NK-92 treated with Interleukin-12 subunit alpha and Interleukin-12 subunit beta, amount 100 ng/mL, for 24 hours (cell line): Measurements from ENCODE around the gene DAAM1.

Experiments used
- DNase-seq: peaks from one replicate; lab custom pipeline; 2025; lab: John Stamatoyannopoulos, UW

DAAM1 gene

GRCh38 chr14:59314953-59315599 lies 126.6 kb downstream of the DAAM1 start:
- no peak for DNase-seq

GRCh38 chr14:59316151-59316830 lies 127.8 kb downstream of the DAAM1 start:
- no peak for DNase-seq

GRCh38 chr14:59317346-59317745 lies 128.9 kb downstream of the DAAM1 start:
- no peak for DNase-seq

DNA sequence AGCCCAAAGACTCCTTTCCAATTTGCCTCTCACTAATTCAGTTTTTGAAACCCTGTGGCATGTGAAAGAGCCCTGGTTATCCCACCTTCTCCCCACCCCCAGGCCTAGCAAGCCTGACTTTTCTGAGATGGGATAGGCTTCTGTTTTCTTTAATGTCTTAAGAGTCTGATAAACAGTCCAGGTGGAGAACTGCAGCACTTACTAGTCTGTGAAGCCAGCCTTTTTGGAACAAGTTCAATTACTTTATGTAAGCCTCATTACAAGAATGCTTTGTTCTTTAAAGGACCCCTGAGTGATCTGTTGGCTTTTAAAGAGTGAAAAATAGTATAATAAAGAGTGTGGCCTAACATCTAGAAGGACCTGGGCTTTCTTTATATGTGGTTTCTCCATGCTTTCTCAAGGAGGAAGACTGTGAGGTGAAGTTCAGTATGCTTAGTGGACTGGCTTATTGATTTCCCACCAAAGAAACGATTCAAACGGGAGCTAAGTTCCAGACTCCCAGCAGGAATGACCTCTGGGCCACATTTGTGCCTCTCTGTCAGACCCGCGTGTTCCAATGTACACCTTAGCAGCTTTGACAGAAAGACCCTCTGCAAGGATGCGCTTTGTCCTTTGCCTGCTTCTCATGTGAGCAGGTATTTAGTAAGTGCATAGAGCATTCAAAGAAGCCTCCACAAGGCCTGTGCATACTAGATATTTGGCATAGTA lies 129.5 kb downstream of the DAAM1 start:
- DNase-seq = no peak

- DNase-seq = no peak
Observed at GRCh38 chr14:59318908-59319307, 130.4 kb downstream of the DAAM1 start.

DNA sequence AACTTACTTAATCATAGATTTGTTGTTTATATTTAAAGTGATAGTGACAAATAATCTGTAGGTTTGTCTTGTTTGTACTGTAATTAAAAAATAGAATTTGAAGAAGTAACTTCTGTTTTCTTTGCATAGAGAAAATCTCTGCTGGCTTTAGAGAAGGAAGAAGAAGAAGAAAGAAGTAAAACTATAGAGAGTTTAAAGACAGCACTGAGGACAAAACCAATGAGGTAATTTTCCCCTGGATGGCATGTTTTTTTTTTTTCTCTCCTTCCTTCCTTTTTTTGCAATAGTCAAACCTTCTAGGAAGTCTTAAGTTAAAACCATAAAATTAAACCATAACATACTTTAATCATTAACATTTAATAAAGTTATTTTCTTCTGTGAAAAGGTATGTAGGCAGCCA lies 131.9 kb downstream of the DAAM1 start:
- no peak for DNase-seq

DNA sequence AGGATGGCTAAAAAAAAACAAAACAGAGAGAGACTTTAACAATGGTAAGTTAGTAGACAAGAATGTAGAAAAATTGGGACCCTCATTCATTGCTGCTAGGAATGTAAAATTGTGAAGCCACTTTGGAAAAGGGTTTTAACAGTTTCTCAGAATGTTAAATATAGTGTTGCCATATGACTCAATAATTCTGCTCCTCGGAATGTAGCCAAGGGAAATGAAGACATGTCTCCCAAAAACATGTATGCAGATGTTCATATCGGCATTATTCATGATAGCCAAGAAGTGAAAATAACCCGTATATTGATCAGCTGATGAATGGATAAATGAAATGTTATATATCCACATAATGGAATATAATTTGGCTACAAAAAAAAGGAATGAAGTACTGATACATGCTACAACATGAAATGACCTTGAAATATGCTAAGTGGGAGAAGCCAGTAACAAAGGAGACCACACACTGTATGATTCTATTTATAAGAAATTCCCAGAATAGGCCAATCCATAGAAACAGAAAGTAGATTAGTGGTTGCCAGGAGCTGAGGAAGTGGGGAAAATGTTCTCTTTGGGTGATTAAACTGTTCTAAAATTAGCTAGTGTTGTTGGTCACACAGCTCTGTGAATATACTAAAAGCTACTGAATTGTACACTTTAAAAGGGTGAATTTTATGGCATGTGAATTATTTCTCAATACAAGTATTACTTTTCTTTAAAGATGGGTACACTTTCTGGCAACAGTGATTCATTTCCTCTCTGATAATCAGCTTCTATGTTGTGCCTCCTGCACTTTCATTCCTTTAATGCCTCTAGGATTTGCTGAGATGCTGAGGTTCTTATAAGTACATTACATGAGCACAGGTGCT lies 132.5 kb downstream of the DAAM1 start:
- DNase-seq = no peak

DNA sequence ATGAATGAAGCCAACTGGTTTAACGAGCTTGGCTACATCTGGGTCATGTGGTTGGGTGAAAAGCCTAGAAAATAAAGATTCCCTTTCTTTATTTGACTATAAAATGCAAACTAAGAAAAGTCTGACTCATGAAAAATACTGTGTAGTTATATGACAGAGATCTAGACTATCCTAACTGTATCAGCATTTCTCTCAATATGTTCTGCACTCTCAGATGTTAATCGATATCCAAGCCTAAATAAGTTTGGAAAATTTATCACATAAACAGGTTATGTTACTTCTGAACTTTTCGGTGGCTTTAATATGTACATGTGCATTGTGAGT lies 133.1 kb downstream of the DAAM1 start:
- DNase-seq = no peak

DNA sequence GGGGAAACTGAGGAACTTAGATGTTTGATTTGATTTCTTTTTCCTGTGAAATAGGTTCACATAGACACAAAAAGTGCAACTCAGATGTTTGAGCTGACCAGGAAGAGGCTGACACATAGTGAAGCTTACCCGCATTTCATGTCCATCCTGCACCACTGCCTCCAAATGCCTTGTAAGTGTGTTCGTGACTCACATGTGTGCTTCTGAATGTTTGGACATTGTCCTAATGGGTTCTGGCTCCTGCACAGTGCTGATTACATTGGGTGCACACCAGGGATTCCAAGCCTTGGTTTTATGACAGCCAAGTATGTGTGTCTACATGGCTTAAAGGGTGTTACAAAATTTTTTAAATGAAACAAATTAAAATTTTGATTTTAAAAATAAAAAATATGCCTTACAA lies 137.4 kb downstream of the DAAM1 start:
- no peak for DNase-seq

- DNase-seq = no peak
Observed at GRCh38 chr14:59328454-59328853, 140.0 kb downstream of the DAAM1 start.

DNA sequence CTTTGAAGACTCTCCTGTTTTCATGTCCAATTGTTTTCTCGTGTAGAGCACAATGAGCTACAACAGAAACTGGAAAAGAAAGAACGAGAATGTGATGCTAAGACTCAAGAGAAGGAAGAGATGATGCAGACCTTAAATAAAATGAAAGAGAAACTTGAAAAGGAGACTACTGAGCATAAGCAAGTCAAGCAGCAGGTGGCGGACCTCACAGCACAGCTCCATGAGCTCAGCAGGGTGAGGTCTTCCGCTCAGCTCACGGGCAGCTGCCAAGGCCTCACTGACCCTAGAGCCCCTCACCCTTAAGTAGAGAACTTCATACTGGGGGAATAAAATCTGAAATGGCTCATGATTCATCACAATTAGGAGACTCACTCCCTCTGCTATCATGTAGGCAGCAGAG lies 142.0 kb downstream of the DAAM1 start:
- no peak for DNase-seq

- no peak for DNase-seq
Observed at GRCh38 chr14:59331217-59331616, 142.8 kb downstream of the DAAM1 start.

- no peak for DNase-seq
Observed at GRCh38 chr14:59332727-59333126, 144.3 kb downstream of the DAAM1 start.

- no peak for DNase-seq
Observed at GRCh38 chr14:59333235-59333634, 144.8 kb downstream of the DAAM1 start.

DNA sequence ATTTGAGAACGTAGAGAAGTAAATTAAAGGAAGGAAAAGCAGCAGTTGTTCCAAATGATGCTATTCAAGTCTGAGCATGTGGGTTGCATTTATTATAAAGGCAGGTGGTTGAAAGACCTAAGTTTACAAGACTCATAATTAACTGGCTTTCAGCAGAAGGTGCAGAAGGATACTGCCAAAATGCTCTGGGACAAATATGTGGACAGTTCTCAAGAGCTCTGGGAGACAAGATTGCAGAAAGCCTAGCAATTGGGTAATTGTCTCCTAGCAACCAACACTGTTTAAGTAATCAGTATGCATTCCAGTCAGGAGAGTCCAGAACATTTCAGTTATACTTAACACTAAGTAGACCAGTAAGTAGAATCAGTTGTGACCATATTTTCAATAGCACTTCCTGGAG lies 145.2 kb downstream of the DAAM1 start:
- DNase-seq = no peak

GRCh38 chr14:59334253-59334652 lies 145.8 kb downstream of the DAAM1 start:
- DNase-seq = no peak

- no peak for DNase-seq
Observed at GRCh38 chr14:59336098-59336497, 147.6 kb downstream of the DAAM1 start.

DNA sequence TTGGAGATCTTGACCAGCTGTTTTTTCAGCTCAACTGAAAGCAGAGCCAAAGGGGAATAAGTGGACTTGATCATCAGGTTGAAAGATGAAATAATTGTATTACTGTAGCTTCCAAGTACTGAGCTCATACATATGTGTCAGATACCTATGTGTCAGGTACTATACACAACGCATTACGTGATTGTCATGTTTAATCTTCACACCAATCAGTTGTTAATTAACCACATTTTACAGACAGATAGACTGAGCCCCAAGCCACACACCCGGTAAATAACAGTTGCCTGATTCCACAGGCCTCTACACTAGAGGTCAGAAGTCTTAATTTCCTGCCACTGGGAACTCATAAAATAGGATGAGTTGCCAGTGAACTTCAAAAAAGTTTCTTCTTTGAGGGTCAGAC lies 148.2 kb downstream of the DAAM1 start:
- no peak for DNase-seq

DNA sequence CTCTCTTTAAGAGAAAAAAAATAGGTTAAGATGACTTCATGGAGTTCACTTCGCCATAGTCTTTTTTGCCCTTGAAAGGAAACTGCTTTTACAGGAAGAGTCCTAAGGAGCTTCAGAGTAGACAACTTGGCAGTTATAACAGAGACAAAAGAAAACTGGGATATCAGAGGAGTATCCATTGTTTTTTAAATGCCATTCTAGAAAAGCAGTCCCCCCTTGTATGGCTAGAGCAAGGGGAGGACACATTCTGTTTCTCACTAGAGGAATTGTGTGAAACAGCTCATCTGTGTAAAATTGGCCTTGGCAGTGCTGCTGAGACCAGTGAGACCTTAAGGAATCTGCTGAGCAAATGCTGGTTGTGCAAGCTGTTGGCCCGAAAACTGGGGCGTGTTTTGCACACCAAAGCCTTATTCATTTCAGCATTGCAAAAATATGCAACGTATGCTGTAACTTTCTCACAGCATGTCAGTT lies 148.7 kb downstream of the DAAM1 start:
- no peak for DNase-seq

- DNase-seq = no peak
Observed at GRCh38 chr14:59338761-59339160, 150.3 kb downstream of the DAAM1 start.

GRCh38 chr14:59339524-59340330 lies 151.3 kb downstream of the DAAM1 start:
- DNase-seq = no peak
